ENCODE data around the gene ZSCAN31.

- no peak for TF ChIP-seq CTCF (conservative IDR thresholded peaks at IDR 0.05; ENCODE audit: low read depth, low read length)
- no peak for TF ChIP-seq EZH2 (IDR thresholded peaks at IDR 0.05; ENCODE audit: borderline replicate concordance, low read depth, low read length, poor library complexity, severe bottlenecking)
Measured at GRCh38 chr6:28334286-28335039, 1.5 kb downstream of the ZSCAN31 start.

All from A673 (cell line).